GM21528 (cell line): ENCODE data around the gene ZBTB48.
"Not testable (repeated sequence)": the region's sequence is repeated elsewhere in the genome, so short reads cannot be mapped to it uniquely, and the experiment has no call there.

Experiments
- ATAC-seq: cut with Tn5 transposase; IDR thresholded peaks from one replicate; pipeline ENCODE4 v1.9.1; 2021; ENCODE audit warnings: mild to moderate bottlenecking, moderate library complexity; ENCODE audit not compliant: unreplicated experiment, low FRiP score

Gene ZBTB48

GRCh38 chr1:6590046-6590445 lies 10.3 kb downstream of the ZBTB48 start:
- no peak for ATAC-seq

GRCh38 chr1:6591222-6591621 lies 11.4 kb downstream of the ZBTB48 start:
- ATAC-seq, result no peak

- ATAC-seq, result no peak
These were observed 11.8 kb downstream of the ZBTB48 start for GRCh38 chr1:6591644-6592043.

GRCh38 chr1:6592441-6592840 lies 12.6 kb downstream of the ZBTB48 start:
- ATAC-seq, result no peak

GRCh38 chr1:6592865-6593593 lies 13.2 kb downstream of the ZBTB48 start:
- ATAC-seq, result no peak

GRCh38 chr1:6593810-6594209 lies 14.0 kb downstream of the ZBTB48 start:
- ATAC-seq, result no peak

- ATAC-seq, result no peak
These were observed 15.4 kb downstream of the ZBTB48 start for GRCh38 chr1:6594977-6595740.

GRCh38 chr1:6596351-6596750 lies 16.6 kb downstream of the ZBTB48 start:
- ATAC-seq, result no peak

GRCh38 chr1:6596886-6597776 lies 17.3 kb downstream of the ZBTB48 start:
- no peak for ATAC-seq

GRCh38 chr1:6597777-6598131 lies 18.0 kb downstream of the ZBTB48 start:
- no peak for ATAC-seq

- ATAC-seq, result no peak
These were observed 19.6 kb downstream of the ZBTB48 start for GRCh38 chr1:6599141-6599975.

- not testable (repeated sequence) for ATAC-seq
These were observed 20.2 kb downstream of the ZBTB48 start for GRCh38 chr1:6599991-6600390.

- peak; percentile 4 for ATAC-seq
These were observed 20.7 kb downstream of the ZBTB48 start for GRCh38 chr1:6600410-6601048.

GRCh38 chr1:6601049-6601922 lies 21.5 kb downstream of the ZBTB48 start:
- ATAC-seq, result peak; percentile 26

GRCh38 chr1:6601923-6602668 lies 22.3 kb downstream of the ZBTB48 start:
- ATAC-seq, result peak; percentile 33

GRCh38 chr1:6602669-6603237 lies 23.0 kb downstream of the ZBTB48 start, which contains the start of gene KLHL21:
KLHL21 (minus strand) TSS chr1:6602869; CDS start chr1:6602817, 52 bp downstream.
- ATAC-seq, result peak; percentile 55

- ATAC-seq, result peak; percentile 33
These were observed 23.6 kb downstream of the ZBTB48 start for GRCh38 chr1:6603238-6603914.
